ENCODE results near the gene LAMTOR1. TPM values are rescaled to one million over a fixed set of nuclear protein-coding genes. Genes with fewer than 3 reads are reported as not detected.

Gene LAMTOR1
- total RNA-seq, 1 experiment from 2014 or later, result 96.3 TPM

GRCh38 chr11:72061739-72062396, 41.2 kb downstream of the LAMTOR1 start:
- DNase-seq, result no peak
- H3K36me3 Mint-ChIP-seq (ENCODE audit: insufficient read depth in 1 of 3, low read depth in 3 of 3), result peaks cover 0 to 16% (median 16%) of the 10 kb centered on the region in 3 experiments; a peak in 5 of 7 replicates
- WGBS (ENCODE audit: extremely low coverage, insufficient read length, low lambda C conversion rate), result no CpG with 5 or more reads among the region's 5 CpGs
- H3K23me2 ChIP-seq (ENCODE audit: insufficient read length, low read depth, low read length, poor library complexity, severe bottlenecking), result no peaks in the 10 kb centered on the region
- H3K14ac ChIP-seq (ENCODE audit: insufficient read depth, low read length), result no peak overlapping the region
- no peak overlapping the region for H3K18ac ChIP-seq (ENCODE audit: insufficient read length, low read depth, low read length)
- no peak overlapping the region for H2AFZ ChIP-seq (ENCODE audit: low read length)
- no peak overlapping the region for H4K5ac ChIP-seq (ENCODE audit: insufficient read length, low read depth, low read length)
- no peak overlapping the region for H2BK12ac ChIP-seq (ENCODE audit: insufficient read length, low read depth, low read length)
- H2BK120ac ChIP-seq (ENCODE audit: low read depth, low read length, poor library complexity, severe bottlenecking), result no peak overlapping the region
- no peak overlapping the region for H2BK5ac ChIP-seq (ENCODE audit: insufficient read length, low read length)
- no peaks in the 10 kb centered on the region for H3K9me3 Mint-ChIP-seq
- no peak overlapping the region for H4K91ac ChIP-seq (ENCODE audit: insufficient read length, low read depth, low read length)
- no peak overlapping the region for H3K4me2 ChIP-seq (ENCODE audit: insufficient read depth, insufficient read length, low read length)
- H3K4ac ChIP-seq (ENCODE audit: low read depth, low read length), result no peak overlapping the region
- no peak overlapping the region for H3K56ac ChIP-seq (ENCODE audit: insufficient read length, low read depth, low read length)
- H3K79me1 ChIP-seq (ENCODE audit: insufficient read depth, low read depth, low read length, poor library complexity, severe bottlenecking), result no peaks in the 10 kb centered on the region
- H3K9ac ChIP-seq (ENCODE audit: extremely low read depth, insufficient read length, low read length), result no peak overlapping the region
- H3K27ac Mint-ChIP-seq, result peak overlapping the region in 2 of 3 experiments; percentile 49 to 50; a peak in 3 of 7 replicates
- no peaks in the 10 kb centered on the region for H3K79me2 ChIP-seq (ENCODE audit: insufficient read depth, low read length)
- no peak overlapping the region for H3T11ph ChIP-seq (ENCODE audit: low read length)
- no peak overlapping the region for H4K8ac ChIP-seq (replicated peaks; ENCODE audit: insufficient read length, low read depth, low read length)
- no peak overlapping the region for H2AK5ac ChIP-seq (ENCODE audit: insufficient read length, low read length)
- H2BK20ac ChIP-seq (ENCODE audit: low read depth, low read length, poor library complexity, severe bottlenecking), result no peak overlapping the region
- H3K27me3 ChIP-seq (ENCODE audit: insufficient read depth, low read length), result no peaks in the 10 kb centered on the region
- H3K27me3 Mint-ChIP-seq (ENCODE audit: low read depth), result no peaks in the 10 kb centered on the region
- no peaks in the 10 kb centered on the region for H3K4me1 ChIP-seq (ENCODE audit: insufficient read depth, low read length)
- H3K27ac ChIP-seq (ENCODE audit: insufficient read length, low read depth, low read length), result no peak overlapping the region
- no peaks in the 10 kb centered on the region for H4K20me1 ChIP-seq (ENCODE audit: control insufficient read depth, insufficient read depth, insufficient read length)
- H2BK15ac ChIP-seq (ENCODE audit: low read depth, low read length), result no peak overlapping the region
- H3K9me3 ChIP-seq (ENCODE audit: control insufficient read depth, low read depth, low read length), result no peaks in the 10 kb centered on the region
- H3K4me1 Mint-ChIP-seq, result no peaks in the 10 kb centered on the region
- TF ChIP-seq CTCF (conservative IDR thresholded peaks at IDR 0.05), result no peak
- no peak overlapping the region for H3K23ac ChIP-seq (ENCODE audit: insufficient read length, low read depth, low read length)
- no peak overlapping the region for H3K4me3 Mint-ChIP-seq

Measured in H9 (cell line).